ENCODE measurements around the gene IFRD2. TPM values are rescaled to one million over a fixed set of nuclear protein-coding genes. Genes with fewer than 3 reads are reported as not detected.

IFRD2 gene
- total RNA-seq, 1 experiment from 2014 or later: 223 TPM

GRCh38 chr3:50318163-50318562 lies 25.9 kb upstream of the IFRD2 start:
- H3K36me3 ChIP-seq (ENCODE audit: low read depth, low read length): peaks cover 6% of the 10 kb centered on the region
- no peak overlapping the region for H3K4me3 ChIP-seq (ENCODE audit: low read length)
- CTCF ChIA-PET: no interaction called here
- POLR2A ChIA-PET (ENCODE audit: unreplicated experiment): interaction anchor here (1.2 kb wide), 1 partner anchor 19 kb away, joined by 4 read pairs; the partner anchor contains the start of genes HYAL3 and NAA80
- peak overlapping the region; percentile 92 for H3K27ac ChIP-seq (ENCODE audit: low read length)
- H3F3A ChIP-seq (ENCODE audit: low read length, unreplicated experiment): peaks cover 13% of the 10 kb centered on the region
- DNase-seq (no peak), ATAC-seq (no peak)
- TF ChIP-seq EZH2 (IDR thresholded peaks at IDR 0.05; ENCODE audit: low read length, unreplicated experiment) (no peak), EZH2phosphoT487 (IDR thresholded peaks at IDR 0.05; ENCODE audit: borderline replicate concordance, low read length) (no peak), CTCF (conservative IDR thresholded peaks at IDR 0.05; ENCODE audit: low read depth, low read length) (no peak)
- intact Hi-C loops (cut with micrococcal nuclease): no loop called here
- peaks cover 48% of the 10 kb centered on the region for H3K4me1 ChIP-seq (ENCODE audit: insufficient read depth, low read length)
- H3K27me3 ChIP-seq (ENCODE audit: low read length): no peaks in the 10 kb centered on the region
- BruUV-seq (replicated peaks): no TSS peak
- no peaks in the 10 kb centered on the region for H4K20me1 ChIP-seq (ENCODE audit: low read length)
- H3K9me2 ChIP-seq (replicated peaks; ENCODE audit: low read length): no peaks in the 10 kb centered on the region
- no peak overlapping the region for H3K9ac ChIP-seq (ENCODE audit: low read length)
- H2AFZ ChIP-seq (ENCODE audit: low read length): no peak overlapping the region
- H3K9me3 ChIP-seq (ENCODE audit: low read length): no peaks in the 10 kb centered on the region
- peak overlapping the region; percentile 88 for H3K4me2 ChIP-seq (ENCODE audit: low read length)
- peaks cover 35% of the 10 kb centered on the region for H3K79me2 ChIP-seq (ENCODE audit: low read length)

GRCh38 chr3:50317300-50317699 lies 25.1 kb upstream of the IFRD2 start:
- Histone ChIP-seq H3K9me2 (replicated peaks; ENCODE audit: low read length) (no peaks in the 10 kb centered on the region), H3K4me1 (ENCODE audit: insufficient read depth, low read length) (peaks cover 48% of the 10 kb centered on the region), H3F3A (ENCODE audit: low read length, unreplicated experiment) (peaks cover 13% of the 10 kb centered on the region), H3K27me3 (ENCODE audit: low read length) (no peaks in the 10 kb centered on the region), H3K79me2 (ENCODE audit: low read length) (peaks cover 35% of the 10 kb centered on the region), H4K20me1 (ENCODE audit: low read length) (no peaks in the 10 kb centered on the region), H3K4me3 (ENCODE audit: low read length) (peak overlapping the region; percentile 57), H2AFZ (ENCODE audit: low read length) (no peak overlapping the region), H3K9ac (ENCODE audit: low read length) (peak overlapping the region; percentile 60), H3K9me3 (ENCODE audit: low read length) (no peaks in the 10 kb centered on the region), H3K4me2 (ENCODE audit: low read length) (peak overlapping the region; percentile 88), H3K27ac (ENCODE audit: low read length) (peak overlapping the region; percentile 92), H3K36me3 (ENCODE audit: low read depth, low read length) (peaks cover 6% of the 10 kb centered on the region)
- DNase-seq (peak; percentile 25), ATAC-seq (no peak)
- CTCF ChIA-PET: interaction anchor here (0.6 kb wide), 1 partner anchor 11 kb away, joined by 3 read pairs; no protein-coding TSS in a partner anchor
- TF ChIP-seq CTCF (conservative IDR thresholded peaks at IDR 0.05; ENCODE audit: low read depth, low read length) (no peak), EZH2 (IDR thresholded peaks at IDR 0.05; ENCODE audit: low read length, unreplicated experiment) (no peak), EZH2phosphoT487 (IDR thresholded peaks at IDR 0.05; ENCODE audit: borderline replicate concordance, low read length) (no peak)
- POLR2A ChIA-PET (ENCODE audit: unreplicated experiment): interaction anchor here (0.6 to 1.4 kb wide), 3 partner anchors 18 to 25 kb away, joined by 4 to 5 read pairs (median 4); partner anchors contain the start of genes HYAL3, IFRD2 and NAA80
- intact Hi-C loops (cut with micrococcal nuclease): loop anchor here (1.0 kb wide), 1 partner anchor 18 kb away; the partner anchor contains the start of genes HYAL3 and NAA80
- TSS peak; percentile 73 for BruUV-seq (replicated peaks)

- POLR2A ChIA-PET (ENCODE audit: unreplicated experiment): interaction anchor here (0.5 to 1.4 kb wide), 3 partner anchors 11 to 25 kb away, joined by 3 to 4 read pairs (median 4); partner anchors contain the start of genes HYAL3, IFRD2, NAA80 and TUSC2
- peak overlapping the region; percentile 92 for H3K27ac ChIP-seq (ENCODE audit: low read length)
- H3K9me2 ChIP-seq (replicated peaks; ENCODE audit: low read length): no peaks in the 10 kb centered on the region
- DNase-seq (peak; percentile 98), ATAC-seq (peak; percentile 79)
- BruUV-seq (replicated peaks): no TSS peak
- H3K9me3 ChIP-seq (ENCODE audit: low read length): no peaks in the 10 kb centered on the region
- H3K27me3 ChIP-seq (ENCODE audit: low read length): no peaks in the 10 kb centered on the region
- CTCF ChIA-PET: interaction anchor here (0.6 kb wide), 1 partner anchor 12 kb away, joined by 3 read pairs; no protein-coding TSS in a partner anchor
- H3K79me2 ChIP-seq (ENCODE audit: low read length): peaks cover 35% of the 10 kb centered on the region
- H2AFZ ChIP-seq (ENCODE audit: low read length): no peak overlapping the region
- H3K4me2 ChIP-seq (ENCODE audit: low read length): peak overlapping the region; percentile 88
- H3K9ac ChIP-seq (ENCODE audit: low read length): peak overlapping the region; percentile 60
- peaks cover 6% of the 10 kb centered on the region for H3K36me3 ChIP-seq (ENCODE audit: low read depth, low read length)
- no peaks in the 10 kb centered on the region for H4K20me1 ChIP-seq (ENCODE audit: low read length)
- TF ChIP-seq EZH2phosphoT487 (IDR thresholded peaks at IDR 0.05; ENCODE audit: borderline replicate concordance, low read length) (no peak), CTCF (conservative IDR thresholded peaks at IDR 0.05; ENCODE audit: low read depth, low read length) (no peak), EZH2 (IDR thresholded peaks at IDR 0.05; ENCODE audit: low read length, unreplicated experiment) (no peak)
- peaks cover 48% of the 10 kb centered on the region for H3K4me1 ChIP-seq (ENCODE audit: insufficient read depth, low read length)
- peak overlapping the region; percentile 57 for H3K4me3 ChIP-seq (ENCODE audit: low read length)
- intact Hi-C loops (cut with micrococcal nuclease): loop anchor here (1.0 kb wide), 1 partner anchor 17 kb away; the partner anchor contains the start of genes HYAL3 and NAA80
- H3F3A ChIP-seq (ENCODE audit: low read length, unreplicated experiment): peaks cover 13% of the 10 kb centered on the region
Observed at GRCh38 chr3:50316657-50317242, 24.5 kb upstream of the IFRD2 start.
